HL-60 (cell line): ENCODE results near the gene RAB34.
A peak's percentile ranks its signal among the peaks of the same experiment; 100 is the strongest.

Experiments
- DNase-seq, 2 experiments: peaks; one replicate each; pipeline ENCODE4 v3.0.0-alpha.2; 2010 to 2020; ENCODE audit warnings: low read depth in 1 of 2, low spot score in 1 of 2
- H3K27ac ChIP-seq: fragments of 250-450 bp; sonication (Bioruptor Pico); replicated peaks from 2 replicates; pipeline ENCODE4 v1.5.1; 2020; ENCODE audit warnings: mild to moderate bottlenecking, moderate library complexity
- H3K27me3 ChIP-seq: fragments of 250-450 bp; sonication (Bioruptor Pico); 2 replicates; pipeline ENCODE4 v1.5.1; 2021; ENCODE audit warnings: mild to moderate bottlenecking, moderate library complexity; ENCODE audit not compliant: insufficient read depth, poor library complexity, severe bottlenecking
- H3K4me3 ChIP-seq: replicated peaks from 2 replicates; pipeline ENCODE4 v1.5.1; 2011; ENCODE audit warnings: mild to moderate bottlenecking, control low read depth, low read length; ENCODE audit not compliant: insufficient read depth
- GABPA ChIP-seq: IDR thresholded peaks from 2 replicates; pipeline ENCODE4 v1.6.1; 2012; ENCODE audit warnings: low read depth
- POLR2AphosphoS5 ChIP-seq: IDR thresholded peaks from 2 replicates; pipeline ENCODE4 v1.6.1; 2012; ENCODE audit warnings: low read depth
- SPI1 ChIP-seq: IDR thresholded peaks from 2 replicates; pipeline ENCODE4 v1.6.1; 2012; ENCODE audit warnings: low read depth, mild to moderate bottlenecking, borderline replicate concordance
- TF ChIP-seq, protein P1 (sequence below): IDR thresholded peaks from one replicate; pipeline ENCODE4 v1.5.1; 2011; ENCODE audit warnings: low read length, control low read depth, inconsistent platforms; ENCODE audit not compliant: insufficient read depth
- TF ChIP-seq, protein P2 (sequence below): IDR thresholded peaks from 2 replicates; pipeline ENCODE4 v1.6.1; 2012; ENCODE audit warnings: low read depth; ENCODE audit not compliant: insufficient replicate concordance

Gene RAB34

DNA sequence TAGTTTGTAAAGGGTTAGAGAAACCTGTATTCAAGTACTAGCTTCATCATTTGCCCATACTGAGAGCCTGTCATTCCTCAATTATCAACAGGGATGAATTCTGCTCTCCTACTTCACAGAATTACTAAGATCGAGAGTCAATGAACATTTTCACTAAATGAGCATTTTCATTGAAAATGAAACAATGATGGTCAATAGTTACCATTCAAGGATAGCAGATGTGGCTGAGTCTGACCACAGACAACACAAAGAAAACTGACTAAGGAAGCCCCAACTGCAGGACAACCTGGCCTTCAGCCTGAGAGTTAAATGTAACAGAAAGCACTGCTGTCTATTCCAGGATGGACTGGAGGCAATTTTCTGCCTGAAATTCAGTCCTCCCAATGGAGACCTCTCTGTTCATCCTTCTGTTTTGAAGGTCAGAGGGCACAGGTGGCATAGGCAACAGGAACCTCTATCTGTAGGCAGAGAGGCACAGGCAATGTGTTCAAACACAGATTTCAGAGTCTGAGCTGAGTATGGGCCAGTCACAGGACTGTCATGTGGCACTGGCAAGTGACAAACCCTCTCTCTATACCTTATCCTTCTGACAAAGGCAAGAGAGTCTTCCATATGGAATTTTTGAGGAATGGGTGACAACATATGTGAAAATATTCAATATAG lies 45.6 kb upstream of the RAB34 start:
- no peak for DNase-seq
- H3K27ac ChIP-seq = no peak overlapping the region
- TF ChIP-seq POLR2AphosphoS5 (no peak), SPI1 (no peak), GABPA (no peak)
- TF ChIP-seq, protein P1, sequence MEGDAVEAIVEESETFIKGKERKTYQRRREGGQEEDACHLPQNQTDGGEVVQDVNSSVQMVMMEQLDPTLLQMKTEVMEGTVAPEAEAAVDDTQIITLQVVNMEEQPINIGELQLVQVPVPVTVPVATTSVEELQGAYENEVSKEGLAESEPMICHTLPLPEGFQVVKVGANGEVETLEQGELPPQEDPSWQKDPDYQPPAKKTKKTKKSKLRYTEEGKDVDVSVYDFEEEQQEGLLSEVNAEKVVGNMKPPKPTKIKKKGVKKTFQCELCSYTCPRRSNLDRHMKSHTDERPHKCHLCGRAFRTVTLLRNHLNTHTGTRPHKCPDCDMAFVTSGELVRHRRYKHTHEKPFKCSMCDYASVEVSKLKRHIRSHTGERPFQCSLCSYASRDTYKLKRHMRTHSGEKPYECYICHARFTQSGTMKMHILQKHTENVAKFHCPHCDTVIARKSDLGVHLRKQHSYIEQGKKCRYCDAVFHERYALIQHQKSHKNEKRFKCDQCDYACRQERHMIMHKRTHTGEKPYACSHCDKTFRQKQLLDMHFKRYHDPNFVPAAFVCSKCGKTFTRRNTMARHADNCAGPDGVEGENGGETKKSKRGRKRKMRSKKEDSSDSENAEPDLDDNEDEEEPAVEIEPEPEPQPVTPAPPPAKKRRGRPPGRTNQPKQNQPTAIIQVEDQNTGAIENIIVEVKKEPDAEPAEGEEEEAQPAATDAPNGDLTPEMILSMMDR = no peak
- TF ChIP-seq, protein P2, sequence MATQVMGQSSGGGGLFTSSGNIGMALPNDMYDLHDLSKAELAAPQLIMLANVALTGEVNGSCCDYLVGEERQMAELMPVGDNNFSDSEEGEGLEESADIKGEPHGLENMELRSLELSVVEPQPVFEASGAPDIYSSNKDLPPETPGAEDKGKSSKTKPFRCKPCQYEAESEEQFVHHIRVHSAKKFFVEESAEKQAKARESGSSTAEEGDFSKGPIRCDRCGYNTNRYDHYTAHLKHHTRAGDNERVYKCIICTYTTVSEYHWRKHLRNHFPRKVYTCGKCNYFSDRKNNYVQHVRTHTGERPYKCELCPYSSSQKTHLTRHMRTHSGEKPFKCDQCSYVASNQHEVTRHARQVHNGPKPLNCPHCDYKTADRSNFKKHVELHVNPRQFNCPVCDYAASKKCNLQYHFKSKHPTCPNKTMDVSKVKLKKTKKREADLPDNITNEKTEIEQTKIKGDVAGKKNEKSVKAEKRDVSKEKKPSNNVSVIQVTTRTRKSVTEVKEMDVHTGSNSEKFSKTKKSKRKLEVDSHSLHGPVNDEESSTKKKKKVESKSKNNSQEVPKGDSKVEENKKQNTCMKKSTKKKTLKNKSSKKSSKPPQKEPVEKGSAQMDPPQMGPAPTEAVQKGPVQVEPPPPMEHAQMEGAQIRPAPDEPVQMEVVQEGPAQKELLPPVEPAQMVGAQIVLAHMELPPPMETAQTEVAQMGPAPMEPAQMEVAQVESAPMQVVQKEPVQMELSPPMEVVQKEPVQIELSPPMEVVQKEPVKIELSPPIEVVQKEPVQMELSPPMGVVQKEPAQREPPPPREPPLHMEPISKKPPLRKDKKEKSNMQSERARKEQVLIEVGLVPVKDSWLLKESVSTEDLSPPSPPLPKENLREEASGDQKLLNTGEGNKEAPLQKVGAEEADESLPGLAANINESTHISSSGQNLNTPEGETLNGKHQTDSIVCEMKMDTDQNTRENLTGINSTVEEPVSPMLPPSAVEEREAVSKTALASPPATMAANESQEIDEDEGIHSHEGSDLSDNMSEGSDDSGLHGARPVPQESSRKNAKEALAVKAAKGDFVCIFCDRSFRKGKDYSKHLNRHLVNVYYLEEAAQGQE = no peak
- H3K27me3 ChIP-seq = no peaks in the 10 kb centered on the region
- no peak overlapping the region for H3K4me3 ChIP-seq

- peak in 1 of 2 experiments; percentile 90 for DNase-seq
- Histone ChIP-seq H3K4me3 (no peak overlapping the region), H3K27ac (peak overlapping the region; percentile 56), H3K27me3 (no peaks in the 10 kb centered on the region)
- peak; percentile 55; the same call in 1 of the 2 replicates for TF ChIP-seq POLR2AphosphoS5
- TF ChIP-seq, protein P1 = no peak
- TF ChIP-seq SPI1 = peak; percentile 85; the same call in 1 of the 2 replicates
- TF ChIP-seq GABPA = no peak
- TF ChIP-seq, protein P2 = no peak
Observed at GRCh38 chr17:28760601-28761562, 43.2 kb upstream of the RAB34 start.

DNA sequence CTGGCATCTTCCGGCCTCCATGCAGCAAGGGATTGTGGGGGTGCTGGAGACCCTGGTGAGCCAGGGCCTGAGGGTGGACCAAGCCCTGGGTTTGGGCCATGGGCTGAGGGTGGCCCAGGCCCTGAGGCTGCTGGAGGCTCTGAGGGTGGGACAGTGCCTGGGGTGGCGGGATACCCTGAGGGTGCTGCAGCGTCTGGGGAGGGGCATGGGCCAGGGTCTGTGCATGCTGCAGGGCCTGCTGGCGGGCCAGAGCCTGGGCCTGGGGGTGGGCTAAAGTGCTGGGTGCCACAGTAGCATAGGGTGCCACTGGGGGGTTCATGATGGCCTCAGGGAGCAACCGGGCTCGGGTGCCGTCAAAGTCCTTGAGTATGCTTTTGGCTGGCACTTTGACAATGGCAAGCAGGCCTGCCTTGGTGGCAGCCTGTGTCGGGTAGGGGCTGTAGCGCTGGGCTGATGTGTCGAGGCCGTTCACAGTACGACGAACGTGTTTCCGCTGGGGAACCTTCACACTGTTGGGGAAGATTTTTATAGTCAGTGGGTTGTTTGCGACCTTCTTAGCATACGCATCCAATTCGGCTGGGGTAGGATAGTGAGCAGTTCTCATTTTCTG lies 41.7 kb upstream of the RAB34 start:
- H3K27ac ChIP-seq = no peak overlapping the region
- TF ChIP-seq POLR2AphosphoS5 (no peak), SPI1 (no peak), GABPA (no peak)
- no peak overlapping the region for H3K4me3 ChIP-seq
- no peaks in the 10 kb centered on the region for H3K27me3 ChIP-seq
- DNase-seq = no peak
